Mesenchymal stem cell (in vitro differentiated cells and primary cell): ENCODE results near the gene MGP.
A peak's percentile ranks its signal among the peaks of the same experiment; 100 is the strongest.

ENCODE experiments used
- DNase-seq: peaks from one replicate; pipeline ENCODE4 v3.0.0-alpha.2; 2013
- H2AFZ ChIP-seq: one replicate; pipeline ENCODE4 v1.6.1; 2013; ENCODE audit warnings: low read depth, mild to moderate bottlenecking, control low read depth, inconsistent platforms, low read length, moderate library complexity
- H2AK5ac ChIP-seq: 2 replicates; pipeline ENCODE4 v1.6.1; 2013; ENCODE audit warnings: low read length, moderate library complexity, mild to moderate bottlenecking, inconsistent platforms; ENCODE audit not compliant: severe bottlenecking
- H2BK120ac ChIP-seq: one replicate; pipeline ENCODE4 v1.6.1; 2013; ENCODE audit warnings: low read depth, mild to moderate bottlenecking, inconsistent platforms, low read length, moderate library complexity
- H2BK12ac ChIP-seq, 2 experiments: one replicate each; pipeline ENCODE4 v1.6.1; 2013; ENCODE audit warnings: inconsistent platforms in 2 of 2, low read length in 2 of 2, mild to moderate bottlenecking in 2 of 2, moderate library complexity in 2 of 2, control low read depth in 1 of 2
- H2BK15ac ChIP-seq: one replicate; pipeline ENCODE4 v1.6.1; 2013; ENCODE audit warnings: mild to moderate bottlenecking, low read depth, inconsistent platforms; ENCODE audit not compliant: poor library complexity, severe bottlenecking
- H2BK5ac ChIP-seq: 2 replicates; pipeline ENCODE4 v1.6.1; 2013; ENCODE audit warnings: low read depth, mild to moderate bottlenecking, low read length, control low read depth, inconsistent platforms; ENCODE audit not compliant: poor library complexity, severe bottlenecking
- H3K14ac ChIP-seq, 2 experiments: one replicate each; pipeline ENCODE4 v1.6.1; 2013; ENCODE audit warnings: inconsistent platforms in 2 of 2, low read length in 2 of 2, control low read depth in 1 of 2, mild to moderate bottlenecking in 1 of 2, moderate library complexity in 1 of 2
- H3K18ac ChIP-seq, 2 experiments: one replicate each; pipeline ENCODE4 v1.6.1; 2013; ENCODE audit warnings: inconsistent platforms in 2 of 2, low read length in 2 of 2, control low read depth in 1 of 2, low read depth in 1 of 2, mild to moderate bottlenecking in 1 of 2
- H3K23ac ChIP-seq, 2 experiments: one replicate each; pipeline ENCODE4 v1.6.1; 2013; ENCODE audit warnings: inconsistent platforms in 2 of 2, low read length in 2 of 2, mild to moderate bottlenecking in 2 of 2, moderate library complexity in 2 of 2, control low read depth in 1 of 2
- H3K27ac ChIP-seq: 2 replicates; pipeline ENCODE4 v1.5.1; 2013; ENCODE audit warnings: mild to moderate bottlenecking, moderate library complexity, low read length, control low read depth, inconsistent platforms; ENCODE audit not compliant: poor library complexity, severe bottlenecking
- H3K27me3 ChIP-seq, 2 experiments: 2 replicates each; pipeline versions ENCODE4 v1.6.1 to v1.7.0; 2013; ENCODE audit warnings: low read length in 2 of 2, mild to moderate bottlenecking in 2 of 2, moderate library complexity in 2 of 2, control low read depth in 1 of 2, inconsistent platforms in 1 of 2; ENCODE audit not compliant: control insufficient read depth in 1 of 2, insufficient read depth in 1 of 2
- H3K36me3 ChIP-seq, 2 experiments: 2 replicates each; pipeline versions ENCODE4 v1.6.1 to v1.7.0; 2013; ENCODE audit warnings: low read length in 2 of 2, control low read depth in 1 of 2, inconsistent platforms in 1 of 2, low read depth in 1 of 2, mild to moderate bottlenecking in 1 of 2; ENCODE audit not compliant: insufficient read depth in 2 of 2, control insufficient read depth in 1 of 2
- H3K4ac ChIP-seq, 2 experiments: one replicate each; pipeline ENCODE4 v1.6.1; 2013; ENCODE audit warnings: inconsistent platforms in 2 of 2, low read length in 2 of 2, mild to moderate bottlenecking in 2 of 2, moderate library complexity in 2 of 2, control low read depth in 1 of 2, low read depth in 1 of 2
- H3K4me1 ChIP-seq: 2 replicates; pipeline ENCODE4 v1.6.1; 2013; ENCODE audit warnings: low read depth, low read length, control low read depth; ENCODE audit not compliant: control insufficient read depth, insufficient read depth
- H3K4me2 ChIP-seq: 2 replicates; pipeline ENCODE4 v1.6.1; 2013; ENCODE audit warnings: low read length, mild to moderate bottlenecking, inconsistent platforms; ENCODE audit not compliant: poor library complexity, severe bottlenecking
- H3K4me3 ChIP-seq, 2 experiments: 2 replicates each; pipeline versions ENCODE4 v1.5.1 to v1.7.0; 2013; ENCODE audit warnings: low read length in 2 of 2, mild to moderate bottlenecking in 2 of 2, control low read depth in 1 of 2, low read depth in 1 of 2; ENCODE audit not compliant: insufficient read depth in 1 of 2
- H3K79me1 ChIP-seq: replicated peaks from 2 replicates; pipeline ENCODE4 v1.6.1; 2013; ENCODE audit warnings: mild to moderate bottlenecking, control low read depth, low read length, inconsistent platforms; ENCODE audit not compliant: poor library complexity, severe bottlenecking
- H3K9ac ChIP-seq: 2 replicates; pipeline ENCODE4 v1.7.0; 2013; ENCODE audit warnings: mild to moderate bottlenecking, low read length, moderate library complexity
- H3K9me3 ChIP-seq: 2 replicates; pipeline ENCODE4 v1.7.0; 2013; ENCODE audit warnings: mild to moderate bottlenecking, low read length; ENCODE audit not compliant: control insufficient read depth
- H4K8ac ChIP-seq: one replicate; pipeline ENCODE4 v1.6.1; 2013; ENCODE audit warnings: inconsistent platforms, mild to moderate bottlenecking, low read length, moderate library complexity
- H4K91ac ChIP-seq: one replicate; pipeline ENCODE4 v1.6.1; 2013; ENCODE audit warnings: mild to moderate bottlenecking, low read length, inconsistent platforms
- WGBS: methylation state at CpG from one replicate; pipeline ENCODE4 v1.1.7; 2013; ENCODE audit warnings: mixed read lengths; 5-methylcytosine and 5-hydroxymethylcytosine counted together

Gene MGP

GRCh38 chr12:14849661-14850060, 36.0 kb downstream of the MGP start:
- Histone ChIP-seq H2AFZ (no peak overlapping the region), H3K18ac (no peak overlapping the region), H2BK5ac (no peak overlapping the region), H3K4me1 (no peaks in the 10 kb centered on the region), H2AK5ac (no peak overlapping the region), H3K4me2 (no peak overlapping the region), H3K36me3 (no peaks in the 10 kb centered on the region), H4K8ac (no peak overlapping the region), H3K4me3 (no peak overlapping the region), H3K23ac (no peak overlapping the region), H3K9ac (no peak overlapping the region), H2BK15ac (no peak overlapping the region), H2BK12ac (no peak overlapping the region), H3K27me3 (no peaks in the 10 kb centered on the region), H3K79me1 (no peaks in the 10 kb centered on the region), H3K27ac (no peak overlapping the region), H4K91ac (no peak overlapping the region), H2BK120ac (no peak overlapping the region), H3K4ac (no peak overlapping the region), H3K14ac (no peak overlapping the region), H3K9me3 (no peaks in the 10 kb centered on the region)
- 60% methylated on average over 1 of the region's 2 CpGs for WGBS
- DNase-seq, result no peak

GRCh38 chr12:14846876-14847580, 38.6 kb downstream of the MGP start:
- H3K9ac ChIP-seq, result no peak overlapping the region
- H2BK5ac ChIP-seq, result no peak overlapping the region
- H3K27ac ChIP-seq, result no peak overlapping the region
- no peak for DNase-seq
- no peak overlapping the region for H3K14ac ChIP-seq
- WGBS, result 97% methylated on average over 3 of the region's 4 CpGs
- no peak overlapping the region for H4K91ac ChIP-seq
- H2AFZ ChIP-seq, result no peak overlapping the region
- no peaks in the 10 kb centered on the region for H3K4me1 ChIP-seq
- H3K4me3 ChIP-seq, result no peak overlapping the region
- H3K23ac ChIP-seq, result no peak overlapping the region
- H3K9me3 ChIP-seq, result no peaks in the 10 kb centered on the region
- no peaks in the 10 kb centered on the region for H3K79me1 ChIP-seq
- no peak overlapping the region for H2BK120ac ChIP-seq
- H4K8ac ChIP-seq, result no peak overlapping the region
- peak overlapping the region in 1 of 2 experiments; percentile 18 for H2BK12ac ChIP-seq
- no peak overlapping the region for H2BK15ac ChIP-seq
- peak overlapping the region; percentile 14 for H3K4me2 ChIP-seq
- H3K36me3 ChIP-seq, result no peaks in the 10 kb centered on the region
- no peak overlapping the region for H2AK5ac ChIP-seq
- H3K18ac ChIP-seq, result no peak overlapping the region
- no peak overlapping the region for H3K4ac ChIP-seq
- H3K27me3 ChIP-seq, result no peaks in the 10 kb centered on the region

GRCh38 chr12:14846042-14846587, 39.5 kb downstream of the MGP start:
- no peak overlapping the region for H2BK15ac ChIP-seq
- DNase-seq, result no peak
- H3K9ac ChIP-seq, result no peak overlapping the region

GRCh38 chr12:14845350-14845750, 40.3 kb downstream of the MGP start:
- Histone ChIP-seq H2AK5ac (no peak overlapping the region), H2BK15ac (no peak overlapping the region), H2BK120ac (no peak overlapping the region), H3K4me2 (no peak overlapping the region), H3K14ac (no peak overlapping the region), H3K36me3 (no peaks in the 10 kb centered on the region), H3K79me1 (no peaks in the 10 kb centered on the region), H3K18ac (no peak overlapping the region), H3K27ac (no peak overlapping the region), H3K27me3 (no peaks in the 10 kb centered on the region), H2BK5ac (no peak overlapping the region), H2AFZ (no peak overlapping the region), H3K4ac (no peak overlapping the region), H3K9ac (no peak overlapping the region), H4K91ac (no peak overlapping the region), H3K9me3 (no peaks in the 10 kb centered on the region), H3K4me1 (peaks cover 2% of the 10 kb centered on the region), H2BK12ac (peak overlapping the region in 1 of 2 experiments; percentile 71), H4K8ac (no peak overlapping the region), H3K23ac (no peak overlapping the region), H3K4me3 (no peak overlapping the region)
- 6% methylated on average over 1 of the region's 3 CpGs for WGBS
- peak; percentile 75 for DNase-seq

More at GRCh38 chr12:14846042-14846587, 39.5 kb downstream of the MGP start:
- Histone ChIP-seq H3K23ac (no peak overlapping the region), H3K14ac (no peak overlapping the region), H2AFZ (no peak overlapping the region), H3K9me3 (no peaks in the 10 kb centered on the region), H3K4me1 (peaks cover 2% of the 10 kb centered on the region), H4K91ac (no peak overlapping the region), H4K8ac (no peak overlapping the region), H3K4ac (no peak overlapping the region), H3K27ac (no peak overlapping the region), H3K27me3 (no peaks in the 10 kb centered on the region), H3K18ac (no peak overlapping the region), H2AK5ac (no peak overlapping the region), H2BK12ac (no peak overlapping the region), H2BK5ac (no peak overlapping the region), H3K4me2 (no peak overlapping the region), H2BK120ac (no peak overlapping the region), H3K36me3 (no peaks in the 10 kb centered on the region), H3K79me1 (no peaks in the 10 kb centered on the region), H3K4me3 (no peak overlapping the region)
- 6% methylated on average over 1 of the region's 3 CpGs for WGBS
